Esophagus squamous epithelium (tissue), 4 donors: ENCODE results near the gene POMP.

Experiments used
- CTCF ChIP-seq, 6 experiments: fragments of 450-650 bp in 4 of 6; fragments of 200-600 bp in 2 of 6; sonication (generic) in 2 of 6; IDR thresholded peaks; one replicate each; pipeline ENCODE4 v1.5.1; 2016 to 2019; ENCODE audit warnings: antibody characterized with exemption in 6 of 6, mild to moderate bottlenecking in 4 of 6, moderate library complexity in 4 of 6
- POLR2A ChIP-seq, 4 donors: fragments of 450-650 bp; IDR thresholded peaks; one replicate each; pipeline ENCODE4 v1.6.1; 2017; ENCODE audit warnings: antibody characterized with exemption in 4 of 4, mild to moderate bottlenecking in 4 of 4, moderate library complexity in 3 of 4

DNA sequence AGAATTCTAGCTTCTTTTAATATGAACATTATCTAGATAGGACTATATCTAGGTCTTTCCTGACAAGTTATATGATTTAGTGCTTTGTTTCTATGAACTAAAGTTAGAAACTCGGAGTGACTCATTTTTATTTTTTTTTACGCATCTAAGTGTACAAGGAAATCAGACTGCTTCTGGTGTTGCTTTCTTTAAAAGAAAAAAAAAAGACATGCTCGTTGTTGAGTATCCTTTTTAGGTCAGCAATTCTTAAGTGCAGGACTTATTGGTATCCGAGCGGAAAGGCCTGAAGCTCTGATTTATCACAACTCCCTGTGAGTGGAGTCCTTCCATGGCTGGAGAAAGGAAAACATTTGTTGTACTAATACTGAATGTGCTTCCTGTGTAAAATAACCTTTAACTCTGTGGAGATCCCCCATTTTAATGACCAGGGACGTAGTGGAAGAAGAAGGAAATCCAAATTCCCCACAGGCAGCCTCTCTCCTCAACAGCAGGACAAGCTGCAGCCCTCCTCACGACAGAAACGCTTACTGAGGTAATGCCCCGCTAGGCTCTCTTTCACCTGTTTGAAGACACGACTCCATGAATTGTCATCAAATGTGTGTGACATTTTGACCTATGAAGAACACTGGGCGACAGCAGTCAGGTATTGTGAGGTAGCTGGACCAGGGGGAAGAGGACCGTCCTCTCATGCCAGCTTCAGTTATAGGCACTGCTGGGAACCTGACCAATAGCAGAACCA lies 17.9 kb upstream of the POMP start:
- TF ChIP-seq CTCF (IDR thresholded peaks at IDR 0.05) (no peak), POLR2A (IDR thresholded peaks at IDR 0.05) (no peak)
